Activated CD4-positive, alpha-beta T cell treated with anti-CD3 and anti-CD28 coated beads, Interleukin-2, amount 50 U/mL, for 4 hours (primary cell): Measurements from ENCODE around the gene PALB2.
"Not testable (repeated sequence)": the region's sequence is repeated elsewhere in the genome, so short reads cannot be mapped to it uniquely, and the experiment has no call there.

Experiments used
- DNase-seq, 2 experiments: peaks; one replicate each; pipeline ENCODE4 v3.0.0-alpha.2; 2020

PALB2 gene

GRCh38 chr16:23642246-23642774 is 1.2 kb upstream of the PALB2 start:
- DNase-seq: no peak

GRCh38 chr16:23640615-23640930 is 537 bp downstream of the PALB2 start:
- DNase-seq: peak in 1 of 2 experiments; percentile 18

- DNase-seq: no peak
Measured at GRCh38 chr16:23635958-23636357, 5.2 kb downstream of the PALB2 start.

- DNase-seq: no peak
Measured at GRCh38 chr16:23634461-23635036, 6.6 kb downstream of the PALB2 start.

GRCh38 chr16:23631874-23632273 is 9.2 kb downstream of the PALB2 start:
- not testable (repeated sequence) for DNase-seq

- no peak for DNase-seq
Measured at GRCh38 chr16:23629516-23629915, 11.6 kb downstream of the PALB2 start.

- DNase-seq: no peak
Measured at GRCh38 chr16:23624092-23624491, 17.0 kb downstream of the PALB2 start.

GRCh38 chr16:23615805-23616204 is 25.3 kb downstream of the PALB2 start:
- DNase-seq: no peak

GRCh38 chr16:23611936-23612335 is 29.2 kb downstream of the PALB2 start:
- no peak for DNase-seq

GRCh38 chr16:23610905-23611304 is 30.2 kb downstream of the PALB2 start:
- not testable (repeated sequence) for DNase-seq

- DNase-seq: no peak
Measured at GRCh38 chr16:23609929-23610328, 31.2 kb downstream of the PALB2 start.

- no peak for DNase-seq
Measured at GRCh38 chr16:23608194-23608593, 32.9 kb downstream of the PALB2 start.

GRCh38 chr16:23607726-23608125 is 33.4 kb downstream of the PALB2 start:
- DNase-seq: no peak

GRCh38 chr16:23597003-23597756 is 43.9 kb downstream of the PALB2 start:
- DNase-seq: no peak

GRCh38 chr16:23595951-23596720 is 45.0 kb downstream of the PALB2 start, which contains the start of gene NDUFAB1:
NDUFAB1 (minus strand) TSS chr16:23596316; CDS start chr16:23596290, 26 bp downstream.
- peak; percentile 86 to 88 for DNase-seq

GRCh38 chr16:23595246-23595950 is 45.7 kb downstream of the PALB2 start:
- DNase-seq: no peak

- DNase-seq: no peak
Measured at GRCh38 chr16:23594186-23594585, 46.9 kb downstream of the PALB2 start.

GRCh38 chr16:23590181-23590580 is 50.9 kb downstream of the PALB2 start:
- no peak for DNase-seq

- DNase-seq: no peak
Measured at GRCh38 chr16:23587726-23588125, 53.4 kb downstream of the PALB2 start.

GRCh38 chr16:23584186-23585076 is 56.7 kb downstream of the PALB2 start:
- no peak for DNase-seq

- not testable (repeated sequence) for DNase-seq
Measured at GRCh38 chr16:23583271-23583670, 57.8 kb downstream of the PALB2 start.

GRCh38 chr16:23581764-23582163 is 59.3 kb downstream of the PALB2 start:
- DNase-seq: no peak
